Mucosa of rectum (tissue), 2 donors: Measurements from ENCODE around the gene RASSF8.

Experiments used
- H3K27ac ChIP-seq, 2 donors: one replicate each; pipeline ENCODE4 v1.7.0; 2013; ENCODE audit warnings: inconsistent platforms in 2 of 2, low read depth in 2 of 2, low read length in 2 of 2
- H3K27me3 ChIP-seq, 2 donors: one replicate each; pipeline ENCODE4 v1.7.0; 2013; ENCODE audit warnings: low read length in 2 of 2; ENCODE audit not compliant: control insufficient read depth in 2 of 2, insufficient read depth in 2 of 2
- H3K36me3 ChIP-seq, 2 donors: one replicate each; pipeline ENCODE4 v1.7.0; 2013; ENCODE audit warnings: low read length in 2 of 2; ENCODE audit not compliant: control insufficient read depth in 2 of 2, insufficient read depth in 2 of 2
- H3K4me1 ChIP-seq, 2 donors: one replicate each; pipeline ENCODE4 v1.7.0; 2013; ENCODE audit warnings: low read length in 2 of 2, mild to moderate bottlenecking in 1 of 2; ENCODE audit not compliant: control insufficient read depth in 2 of 2, insufficient read depth in 2 of 2
- H3K4me3 ChIP-seq, 2 donors: one replicate each; pipeline ENCODE4 v1.7.0; 2013; ENCODE audit warnings: low read length in 2 of 2
- H3K9ac ChIP-seq, 2 donors: one replicate each; pipeline ENCODE4 v1.7.0; 2013; ENCODE audit warnings: low read length in 2 of 2, low read depth in 1 of 2, mild to moderate bottlenecking in 1 of 2
- H3K9me3 ChIP-seq, 2 donors: one replicate each; pipeline ENCODE4 v1.7.0; 2013; ENCODE audit warnings: low read length in 2 of 2; ENCODE audit not compliant: control insufficient read depth in 2 of 2
- donor health status: healthy.
- donor health status: Normal muscosa, but diverticular disease.

Gene RASSF8

DNA sequence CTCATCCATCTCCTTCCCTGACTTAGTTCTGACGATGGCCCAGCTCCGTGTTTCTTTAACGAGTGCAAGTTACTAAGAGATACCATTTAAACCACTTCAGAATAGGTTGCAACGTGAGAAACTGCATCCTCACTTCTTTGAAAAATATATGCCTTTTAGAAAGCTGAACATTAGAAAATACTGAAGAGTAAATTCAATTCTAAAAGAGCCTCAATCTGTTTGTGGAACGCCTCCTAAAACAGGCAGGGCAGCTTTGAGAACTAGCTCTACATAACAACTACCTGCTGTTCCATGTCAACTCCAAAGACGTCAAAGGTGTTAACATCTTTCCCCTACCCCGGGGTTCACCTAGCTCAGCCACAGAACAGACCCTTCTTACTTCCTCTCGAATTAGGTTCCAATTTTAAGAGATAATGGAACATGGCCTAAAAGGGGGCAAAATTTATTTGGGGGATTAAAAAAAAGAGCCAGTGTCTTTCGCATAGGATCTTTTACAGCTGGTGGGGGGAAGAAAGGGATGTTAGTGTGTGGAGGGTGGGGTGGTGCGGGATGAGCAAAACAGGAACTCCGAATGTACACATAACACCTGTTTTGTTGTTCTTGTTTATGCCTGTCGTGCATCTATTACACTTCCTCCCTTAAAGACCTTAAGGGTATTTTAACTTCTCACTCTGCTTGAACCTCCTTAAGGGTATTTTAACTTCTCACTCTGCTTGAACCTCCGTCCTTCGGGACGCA lies 163.0 kb downstream of the RASSF8 start:
- Histone ChIP-seq H3K27ac (peak overlapping the region; percentile 69 to 95), H3K4me1 (peaks cover 12 to 16% of the 10 kb centered on the region in 2 donors), H3K36me3 (no peaks in the 10 kb centered on the region), H3K9me3 (no peaks in the 10 kb centered on the region), H3K27me3 (peaks cover 0 to 5% of the 10 kb centered on the region in 2 donors), H3K4me3 (peak overlapping the region; percentile 76 to 84), H3K9ac (peak overlapping the region; percentile 70 to 76)

DNA sequence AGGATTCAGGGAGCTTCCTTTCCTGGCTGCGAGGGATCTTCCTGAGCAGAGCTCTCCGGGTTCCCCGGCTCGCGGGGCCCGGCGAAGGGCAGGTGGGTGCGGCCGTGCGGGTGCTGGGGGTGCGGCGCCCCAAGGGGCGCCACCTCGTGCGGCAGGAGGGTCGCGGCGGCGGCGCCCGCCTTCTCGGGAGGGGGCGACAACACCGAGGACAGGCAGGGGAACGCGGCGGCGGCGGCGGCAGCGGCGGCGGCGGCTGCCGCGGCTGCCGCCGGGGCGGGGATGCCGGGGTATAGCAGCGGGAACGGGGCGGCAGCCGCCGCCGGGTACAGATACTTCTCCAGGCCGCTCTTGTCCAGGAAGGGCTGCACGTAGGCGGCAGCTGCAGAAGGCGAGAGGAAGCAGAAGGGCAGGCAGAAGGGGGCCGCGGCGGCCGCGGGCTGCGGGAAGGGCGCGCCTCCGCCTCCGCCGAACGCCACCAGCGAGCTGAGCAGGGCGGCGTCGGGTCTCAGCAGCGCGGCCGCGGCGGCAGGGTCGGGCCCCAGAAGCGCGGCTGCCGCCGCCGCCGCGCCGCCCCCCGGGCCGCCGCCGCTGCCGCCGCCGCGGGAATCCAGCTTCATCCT lies 163.7 kb downstream of the RASSF8 start:
- peaks cover 0 to 5% of the 10 kb centered on the region in 2 donors for H3K27me3 ChIP-seq
- H3K27ac ChIP-seq: peak overlapping the region; percentile 69 to 95
- H3K4me1 ChIP-seq: peaks cover 17 to 20% of the 10 kb centered on the region in 2 donors
- H3K36me3 ChIP-seq: no peaks in the 10 kb centered on the region
- H3K9me3 ChIP-seq: no peaks in the 10 kb centered on the region
- peak overlapping the region; percentile 84 to 90 for H3K4me3 ChIP-seq
- H3K9ac ChIP-seq: peak overlapping the region; percentile 70 to 76

DNA sequence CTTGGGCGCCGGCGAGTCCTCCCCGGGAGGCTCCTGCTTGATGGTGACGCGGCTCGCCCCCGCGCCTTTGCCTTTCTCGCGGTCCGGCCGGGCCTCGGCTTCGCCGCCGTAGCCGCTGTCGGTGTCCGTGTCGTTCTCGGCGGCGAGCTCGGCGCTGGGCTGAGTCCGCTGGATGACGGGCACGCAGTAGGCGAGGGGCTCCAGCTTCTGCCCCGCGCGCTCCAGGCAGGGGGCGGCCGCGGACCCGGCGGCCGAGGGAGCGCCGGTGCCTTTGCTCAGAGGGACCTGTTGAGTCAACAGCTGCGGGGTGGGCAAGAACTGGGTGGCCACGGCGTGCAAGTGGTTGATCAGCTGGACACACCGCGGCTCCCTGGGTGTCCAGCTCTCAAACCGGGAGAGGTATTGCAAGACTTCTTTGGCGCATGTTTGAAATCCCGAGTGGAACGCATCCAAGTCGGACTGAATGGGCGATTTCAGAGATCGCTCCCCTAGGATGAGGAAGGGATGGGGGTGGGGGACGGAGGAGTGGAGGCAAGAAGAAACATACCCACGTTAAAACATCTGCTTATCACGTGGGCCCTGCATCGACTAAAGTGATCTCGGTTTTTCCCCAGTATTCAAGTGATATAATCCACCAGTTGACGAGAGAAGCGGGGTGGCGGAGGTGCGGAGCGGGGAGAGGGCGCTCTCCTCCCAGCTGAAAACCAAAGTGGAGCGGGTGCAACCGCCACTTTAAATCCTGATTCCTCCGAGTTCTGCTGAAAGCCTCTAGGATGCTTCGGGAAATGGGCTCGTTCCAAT lies 164.4 kb downstream of the RASSF8 start:
- H3K27ac ChIP-seq: peak overlapping the region; percentile 62 to 95
- H3K9me3 ChIP-seq: no peaks in the 10 kb centered on the region
- no peaks in the 10 kb centered on the region for H3K36me3 ChIP-seq
- peaks cover 0 to 5% of the 10 kb centered on the region in 2 donors for H3K27me3 ChIP-seq
- peaks cover 13 to 21% of the 10 kb centered on the region in 2 donors for H3K4me1 ChIP-seq
- H3K4me3 ChIP-seq: peak overlapping the region; percentile 84 to 90
- H3K9ac ChIP-seq: peak overlapping the region; percentile 63 to 76

DNA sequence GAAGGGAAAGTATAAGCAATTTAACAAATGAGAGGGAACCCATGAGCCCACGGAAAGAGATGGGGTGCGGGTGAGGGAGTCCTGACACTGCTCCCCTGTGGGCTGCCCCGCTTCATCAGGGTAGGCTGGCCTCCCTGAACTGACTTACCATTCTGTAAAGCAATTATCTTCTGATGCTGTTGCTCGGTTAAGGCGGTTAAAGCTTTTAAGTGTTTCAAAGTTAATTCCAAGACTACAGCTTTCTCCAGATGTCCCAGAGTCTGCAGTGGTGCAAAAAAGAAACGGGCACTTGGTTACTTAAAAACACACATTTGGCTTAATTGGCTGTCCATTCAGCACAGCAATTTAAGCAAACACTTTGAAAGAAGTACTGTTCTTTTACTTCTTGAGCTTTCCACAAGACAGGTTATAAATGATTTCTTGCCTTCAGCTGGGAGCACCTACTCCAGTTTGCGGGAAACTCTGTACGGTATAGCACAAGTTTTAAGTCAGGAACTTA lies 165.0 kb downstream of the RASSF8 start:
- H3K9ac ChIP-seq: peak overlapping the region; percentile 63 to 76
- H3K9me3 ChIP-seq: no peaks in the 10 kb centered on the region
- peaks cover 0 to 5% of the 10 kb centered on the region in 2 donors for H3K27me3 ChIP-seq
- H3K27ac ChIP-seq: peak overlapping the region; percentile 62 to 95
- H3K4me1 ChIP-seq: peaks cover 13 to 21% of the 10 kb centered on the region in 2 donors
- H3K36me3 ChIP-seq: no peaks in the 10 kb centered on the region
- peak overlapping the region; percentile 84 to 90 for H3K4me3 ChIP-seq

DNA sequence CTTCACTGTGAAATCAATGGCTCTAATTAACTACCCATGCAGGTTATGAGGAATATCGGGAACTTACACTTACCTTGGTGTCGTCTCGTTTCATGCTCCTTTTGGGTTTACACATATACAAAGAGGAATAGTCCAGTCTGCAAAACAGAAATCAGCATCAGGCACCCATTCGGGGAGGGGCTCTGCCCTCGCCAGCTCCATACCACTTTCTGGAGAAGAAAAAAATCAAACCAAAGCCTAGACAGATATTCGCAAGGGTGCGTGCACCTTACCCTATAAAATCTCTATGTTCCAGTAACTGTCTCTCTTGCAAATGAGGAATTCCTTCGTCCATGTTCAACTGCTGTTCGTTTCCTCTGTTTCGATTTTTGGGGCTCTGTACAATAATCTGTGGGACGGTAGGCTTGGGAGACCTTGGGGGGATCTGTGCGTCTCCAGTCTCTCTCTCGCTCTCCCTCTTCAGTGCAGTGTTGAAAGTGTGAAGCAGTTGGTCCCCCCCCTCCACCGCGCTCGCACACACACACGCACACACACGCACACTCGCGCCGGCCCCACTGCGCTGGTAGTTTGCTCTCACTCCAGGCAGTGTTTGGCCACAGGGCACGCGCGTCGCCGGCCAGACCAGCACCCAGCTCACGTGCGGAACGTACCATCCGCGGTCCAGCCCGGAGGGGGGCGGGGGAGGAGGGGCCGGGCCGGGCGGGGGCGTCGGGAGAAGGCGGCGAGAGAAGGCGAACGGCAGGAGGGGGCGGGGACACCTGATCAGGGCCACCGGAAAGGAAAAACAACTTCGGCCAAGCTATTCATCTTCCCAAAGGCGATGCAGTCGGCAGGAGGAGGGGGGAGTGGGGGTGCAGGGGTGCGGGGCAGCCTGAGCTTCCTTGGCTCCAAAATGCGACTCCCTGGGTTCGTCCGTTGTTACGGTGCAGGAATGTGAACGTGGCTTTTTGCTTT lies 166.2 kb downstream of the RASSF8 start, which contains the start of gene BHLHE41:
Gene BHLHE41, minus strand, starts transcription at position 592 of the 954 bp plus-strand sequence. Its CDS starts 258 bp downstream, at position 334.
- peaks cover 0 to 5% of the 10 kb centered on the region in 2 donors for H3K27me3 ChIP-seq
- H3K27ac ChIP-seq: peak within 1 kb of the TSS; percentile 95 to 96
- no peaks in the 10 kb centered on the region for H3K36me3 ChIP-seq
- peaks cover 13 to 21% of the 10 kb centered on the region in 2 donors for H3K4me1 ChIP-seq
- no peaks in the 10 kb centered on the region for H3K9me3 ChIP-seq
- H3K9ac ChIP-seq: peak within 1 kb of the TSS; percentile 81 to 96
- peak within 1 kb of the TSS; percentile 84 to 90 for H3K4me3 ChIP-seq

DNA sequence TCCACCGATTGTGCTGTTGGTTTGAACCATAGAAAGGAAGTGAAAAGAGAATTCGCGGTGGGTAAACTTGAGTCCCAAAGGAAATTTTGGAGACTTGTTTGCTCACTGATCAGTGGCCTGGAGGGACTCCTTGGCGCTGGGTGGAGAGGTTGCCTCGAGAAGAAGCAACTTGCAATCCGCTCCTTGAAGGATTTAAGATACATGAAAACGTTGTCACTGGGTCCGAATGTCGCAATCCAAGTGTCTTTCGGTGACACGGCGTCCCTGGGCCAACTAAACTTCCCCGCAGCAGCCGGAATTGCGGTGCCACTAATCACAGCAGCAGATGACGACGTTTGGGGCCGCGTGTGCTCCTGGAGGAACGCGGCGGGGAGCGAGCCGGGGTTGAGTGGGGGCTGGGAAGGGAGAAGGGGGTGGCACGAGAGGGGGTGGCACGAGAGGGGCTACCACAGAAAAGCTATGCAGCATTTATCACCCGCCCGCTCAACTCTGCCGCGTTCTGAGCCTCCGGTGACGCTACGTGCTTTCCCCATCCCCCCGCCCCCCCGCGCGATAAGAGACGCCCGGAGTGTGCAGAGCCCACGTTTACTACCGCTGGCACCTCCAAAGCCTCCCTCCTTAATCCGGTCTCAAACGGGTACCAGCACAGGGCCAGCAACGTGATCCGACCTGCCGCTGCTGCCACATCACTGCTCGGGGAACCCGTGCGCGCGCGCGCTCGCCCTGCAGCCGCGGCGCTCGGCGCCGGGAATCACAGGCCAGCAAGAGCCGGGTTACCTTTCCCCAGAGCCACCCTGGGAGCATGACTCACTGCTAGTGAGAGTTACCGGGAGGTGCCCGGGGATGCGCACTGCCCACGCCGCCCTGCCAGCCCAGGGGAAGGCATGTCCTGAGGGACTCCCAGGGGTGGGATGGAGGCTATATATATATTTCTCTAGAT lies 167.2 kb downstream of the RASSF8 start:
- H3K36me3 ChIP-seq: no peaks in the 10 kb centered on the region
- H3K9me3 ChIP-seq: no peaks in the 10 kb centered on the region
- peak overlapping the region; percentile 81 to 96 for H3K9ac ChIP-seq
- H3K4me3 ChIP-seq: peak overlapping the region; percentile 84 to 90
- peak overlapping the region; percentile 95 to 96 for H3K27ac ChIP-seq
- H3K27me3 ChIP-seq: peaks cover 0 to 5% of the 10 kb centered on the region in 2 donors
- peaks cover 13 to 21% of the 10 kb centered on the region in 2 donors for H3K4me1 ChIP-seq

DNA sequence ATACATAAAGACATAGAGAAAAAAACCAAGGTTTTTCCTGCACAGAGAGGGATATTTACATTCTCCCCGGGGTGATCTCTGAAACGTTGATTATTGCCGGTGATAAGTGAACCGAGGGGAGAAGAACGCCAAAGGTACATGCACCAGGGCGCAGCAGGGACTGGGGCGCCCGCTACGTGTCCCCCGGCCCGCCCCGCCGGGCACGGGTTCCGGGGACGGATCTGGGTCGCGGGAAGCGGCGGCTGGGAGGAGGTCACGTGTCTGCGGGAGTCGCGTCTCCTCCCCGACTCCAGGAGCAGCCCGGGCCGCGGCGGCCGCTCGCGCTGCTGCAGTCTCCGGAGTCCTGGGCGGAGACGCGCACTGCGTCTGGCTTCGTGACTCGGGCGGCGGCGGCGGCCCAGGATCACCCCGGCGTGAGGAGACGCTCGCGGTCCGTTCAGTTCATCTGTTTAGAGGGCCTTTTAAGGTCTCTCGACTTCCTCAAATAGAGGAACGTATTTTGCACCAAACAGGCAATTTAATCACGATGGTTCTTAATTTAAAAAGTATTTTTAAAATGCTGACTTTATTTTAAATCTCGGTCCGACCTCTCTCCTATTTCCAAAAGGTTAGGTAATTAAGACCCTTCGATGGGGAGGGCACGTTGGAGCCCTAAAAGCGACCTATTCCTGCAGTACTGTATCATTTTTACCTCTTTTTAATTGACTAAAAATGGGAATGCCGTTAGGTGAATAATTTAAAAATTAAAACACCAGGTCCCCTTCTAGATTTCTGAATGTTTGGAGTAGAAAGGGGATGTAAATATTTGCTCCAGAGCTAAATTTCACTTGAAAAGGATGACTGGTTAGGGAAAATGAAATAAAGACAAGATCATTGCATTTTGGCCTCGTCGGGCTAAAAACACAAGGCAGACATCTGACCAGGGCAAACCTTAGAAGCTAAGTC lies 168.1 kb downstream of the RASSF8 start:
- peak overlapping the region; percentile 95 to 96 for H3K27ac ChIP-seq
- H3K36me3 ChIP-seq: no peaks in the 10 kb centered on the region
- H3K4me1 ChIP-seq: peaks cover 13 to 21% of the 10 kb centered on the region in 2 donors
- peak overlapping the region; percentile 84 to 90 for H3K4me3 ChIP-seq
- H3K9ac ChIP-seq: peak overlapping the region; percentile 81 to 96
- peaks cover 0 to 3% of the 10 kb centered on the region in 2 donors for H3K27me3 ChIP-seq
- H3K9me3 ChIP-seq: no peaks in the 10 kb centered on the region

DNA sequence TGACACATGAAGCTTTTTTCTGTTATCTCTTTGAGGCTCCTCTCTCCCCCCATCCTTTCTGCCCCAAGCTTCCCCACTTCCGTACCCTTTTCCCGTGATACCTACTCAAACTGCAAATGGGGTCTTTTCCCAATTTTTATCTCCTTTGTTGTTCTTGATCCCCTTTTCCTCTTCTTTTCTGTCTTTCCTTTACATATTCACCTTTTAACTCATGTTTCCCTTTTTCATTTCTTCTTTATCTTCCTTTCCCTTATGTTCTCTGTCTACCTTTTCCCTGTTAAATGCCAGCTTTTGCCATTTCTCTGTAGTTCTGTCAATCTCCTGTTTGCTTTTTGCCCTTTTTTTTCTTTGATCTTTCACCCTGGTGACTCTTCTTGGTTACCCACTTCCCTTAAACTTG lies 168.9 kb downstream of the RASSF8 start:
- H3K27me3 ChIP-seq: peaks cover 0 to 3% of the 10 kb centered on the region in 2 donors
- no peaks in the 10 kb centered on the region for H3K9me3 ChIP-seq
- no peak overlapping the region for H3K4me3 ChIP-seq
- H3K27ac ChIP-seq: no peak overlapping the region
- no peaks in the 10 kb centered on the region for H3K36me3 ChIP-seq
- peaks cover 13 to 21% of the 10 kb centered on the region in 2 donors for H3K4me1 ChIP-seq
- H3K9ac ChIP-seq: no peak overlapping the region
